Left lobe of liver (tissue), 2 donors: ENCODE measurements around the gene TBCE. TPM values are rescaled to one million over a fixed set of nuclear protein-coding genes. Genes with fewer than 3 reads are reported as not detected.
A peak's percentile ranks its signal among the peaks of the same experiment; 100 is the strongest.

Experiments used
- ATAC-seq: fragments of 200-7000 bp; cut with Tn5 transposase; one replicate; pipeline ENCODE4 v1.9.1; 2020; ENCODE audit warnings: mild to moderate bottlenecking, moderate library complexity
- DNase-seq: peaks from one replicate; pipeline ENCODE4 v3.0.0-alpha.2; 2020; ENCODE audit warnings: low spot score
- total RNA-seq: library from RNA; stranded (reverse); gene quantifications from one replicate; pipeline ENCODE4 v1.2.1, GENCODE V29; 2021
- donor health status: DM: no; HTN: no; CAD: no; lungs with moderate emphysema.
- donor health status: DM: no; HTN: yes; CAD: no.

The TBCE gene
- 13.6 TPM for total RNA-seq

DNA sequence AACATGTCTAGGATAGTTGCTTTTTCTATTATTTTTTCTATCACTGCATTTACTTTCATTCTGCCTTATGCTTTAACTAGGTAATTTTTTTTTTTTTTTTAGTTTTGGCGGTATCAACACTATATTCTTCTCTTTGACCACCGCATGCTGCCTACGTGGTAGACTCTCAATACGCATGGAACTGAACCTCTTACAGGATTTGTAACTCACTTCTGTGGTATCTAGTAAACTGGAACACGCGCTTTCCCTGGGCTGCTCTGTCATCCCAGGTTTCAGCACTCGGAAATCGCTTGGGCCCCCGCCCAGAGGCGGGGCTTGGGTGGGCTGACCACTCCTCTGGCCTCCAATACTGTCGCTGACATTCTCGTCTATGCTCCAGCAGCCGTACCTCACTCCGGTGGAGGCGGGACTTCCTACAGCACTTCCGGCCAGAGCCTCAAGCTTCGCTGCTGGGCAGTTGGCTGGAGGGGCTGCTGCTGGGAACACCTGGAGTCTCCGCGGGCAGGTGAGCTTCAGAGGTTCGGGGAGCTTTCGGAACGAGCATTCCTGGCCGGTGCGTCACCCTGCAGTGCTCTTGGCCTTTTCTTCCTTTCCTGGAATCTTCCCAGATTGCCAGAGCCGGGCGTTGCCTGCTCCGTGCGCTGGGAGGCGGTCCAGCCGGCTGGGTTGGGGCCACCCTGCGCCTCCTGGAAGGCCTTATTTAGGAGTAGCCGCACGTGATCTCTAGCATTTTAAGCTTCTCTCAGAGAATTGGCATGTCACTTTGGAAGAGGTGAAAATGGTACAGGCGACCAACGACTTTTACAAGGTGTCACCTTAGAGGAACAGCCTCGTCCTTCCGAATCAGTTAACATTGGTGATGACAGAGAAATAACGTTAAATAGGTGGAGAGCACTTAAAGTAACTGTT, at the start of gene TBCE:
Gene TBCE (plus strand): TSS at position 428 of the 909 bp plus-strand sequence. CDS start 12,623 bp downstream, outside the sequence.
- DNase-seq (peak; percentile 97), ATAC-seq (peak; percentile 100)

GRCh38 chr1:235319255-235319654, 48.0 kb upstream of the TBCE start:
- DNase-seq = no peak
- no peak for ATAC-seq

GRCh38 chr1:235320521-235321179, 46.6 kb upstream of the TBCE start:
- DNase-seq (no peak), ATAC-seq (no peak)

DNA sequence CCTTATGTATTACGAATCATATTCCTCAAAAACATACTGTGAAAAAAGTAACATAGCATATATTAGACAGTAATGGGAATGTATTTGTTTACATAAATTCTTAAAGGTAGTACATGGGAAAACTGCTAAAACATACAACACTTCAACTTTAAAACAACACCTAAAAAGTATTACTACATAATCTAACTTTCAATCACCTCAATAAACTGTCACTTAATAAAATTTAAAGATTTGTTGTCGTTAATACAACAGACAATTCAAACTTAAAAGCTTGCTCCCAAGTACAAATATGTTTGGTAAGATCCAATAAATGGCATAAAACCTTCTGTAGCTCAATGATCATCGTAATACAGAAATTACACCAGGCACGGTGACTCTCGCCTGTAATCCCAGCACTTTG, 42.9 kb upstream of the TBCE start:
- DNase-seq (no peak), ATAC-seq (no peak)

GRCh38 chr1:235325139-235325538, 42.1 kb upstream of the TBCE start:
- no peak for DNase-seq

DNA sequence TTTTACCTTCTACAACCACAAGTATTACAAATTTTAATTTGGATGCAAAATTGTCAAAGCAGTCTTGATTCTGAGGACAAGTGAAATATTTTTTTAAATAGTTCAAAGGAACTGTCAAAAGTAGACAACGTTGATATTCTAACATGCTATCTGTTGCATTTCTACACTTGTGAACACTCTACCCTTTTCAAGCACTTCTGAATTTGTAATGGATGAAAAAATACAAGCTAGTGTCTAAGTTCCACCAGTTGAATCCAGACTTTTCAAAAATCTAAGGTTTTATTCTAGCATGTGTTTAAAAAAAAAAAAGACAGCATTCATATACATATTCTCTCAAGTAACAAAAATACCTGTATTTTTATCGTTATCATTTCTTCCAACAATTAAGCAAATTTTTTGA, 41.4 kb upstream of the TBCE start:
- ATAC-seq (no peak), DNase-seq (no peak)

More at GRCh38 chr1:235325139-235325538, 42.1 kb upstream of the TBCE start:
- no peak for ATAC-seq

DNA sequence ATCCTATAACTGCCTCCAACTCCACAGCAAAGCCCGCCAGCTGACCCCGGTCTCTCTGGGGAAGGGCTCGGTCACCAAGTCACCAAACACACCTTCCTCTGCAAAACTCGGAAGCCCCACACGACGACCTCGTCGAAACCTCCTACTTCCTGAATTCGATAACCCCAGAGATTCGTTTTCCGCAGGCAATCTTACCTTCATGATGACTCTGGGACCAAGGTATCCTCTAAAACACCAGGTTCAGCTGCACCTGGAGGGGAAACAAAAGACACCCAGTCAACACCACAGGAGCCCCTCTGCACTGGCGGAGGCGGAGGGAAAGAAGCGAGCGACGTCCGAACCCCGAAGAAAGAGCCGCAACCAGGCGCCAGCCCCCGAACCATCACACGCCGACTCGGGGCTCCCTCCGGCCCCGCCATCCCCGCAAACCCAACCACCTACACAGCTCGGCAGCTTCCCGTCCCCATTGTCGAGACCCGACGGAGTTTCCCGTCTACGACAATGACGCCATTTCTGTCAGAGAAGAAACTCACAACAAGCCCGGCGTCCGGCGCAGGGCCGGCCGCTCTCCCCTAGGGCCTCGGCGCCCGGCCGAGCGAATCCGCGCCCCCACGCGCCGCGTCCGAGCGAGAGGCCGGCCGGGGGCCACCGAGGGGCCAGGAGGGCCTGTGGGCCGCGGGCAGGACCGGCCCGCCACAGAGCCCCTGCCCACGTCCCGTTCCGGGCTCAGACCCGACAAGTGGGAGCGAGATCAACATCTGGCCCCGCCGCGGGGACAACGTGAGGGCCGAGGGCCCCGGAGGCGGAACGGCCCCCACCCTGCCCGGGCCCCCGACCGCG, 40.3 kb upstream of the TBCE start:
- DNase-seq (peak; percentile 60), ATAC-seq (peak; percentile 5)

DNA sequence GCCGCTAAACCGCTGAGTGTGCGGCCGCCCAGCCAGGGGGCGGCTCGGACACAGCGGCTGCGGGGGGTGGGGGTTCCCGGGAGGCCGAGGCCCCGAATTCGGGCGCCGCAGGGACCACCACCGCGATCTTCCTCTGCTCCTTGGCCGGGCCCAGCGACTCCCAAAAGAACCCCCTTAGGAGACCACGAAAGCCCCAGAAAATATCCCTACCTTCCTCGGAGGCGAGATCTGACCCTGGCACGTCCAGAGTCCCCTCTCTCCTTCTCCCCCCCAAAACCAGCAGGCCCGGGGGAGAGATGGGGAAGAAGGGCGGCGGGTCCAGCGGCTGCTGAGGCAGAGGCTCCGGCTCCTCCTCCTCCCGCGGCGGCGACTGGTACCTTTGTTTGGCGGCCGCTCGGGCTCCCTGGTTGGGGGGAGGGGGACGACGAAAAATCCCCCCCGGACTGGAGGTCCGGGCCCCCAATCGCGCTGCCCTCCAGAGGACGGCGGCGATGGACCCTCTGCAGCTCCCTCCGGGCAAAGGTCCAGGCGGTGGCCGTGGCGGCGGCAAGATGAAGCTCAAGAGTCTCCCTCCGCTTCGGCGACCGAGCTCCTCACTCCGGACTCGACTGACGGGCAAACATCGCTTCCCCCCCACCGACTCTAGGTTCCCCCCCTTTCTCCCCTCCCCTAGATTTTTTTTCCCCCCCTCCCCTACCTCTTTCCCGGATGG, 39.5 kb upstream of the TBCE start, which contains the start of gene ARID4B:
Gene ARID4B (minus strand): TSS at position 621 of the 712 bp plus-strand sequence. CDS start 1,260 bp downstream, outside the sequence.
- ATAC-seq (peak; percentile 48), DNase-seq (peak; percentile 85)

DNA sequence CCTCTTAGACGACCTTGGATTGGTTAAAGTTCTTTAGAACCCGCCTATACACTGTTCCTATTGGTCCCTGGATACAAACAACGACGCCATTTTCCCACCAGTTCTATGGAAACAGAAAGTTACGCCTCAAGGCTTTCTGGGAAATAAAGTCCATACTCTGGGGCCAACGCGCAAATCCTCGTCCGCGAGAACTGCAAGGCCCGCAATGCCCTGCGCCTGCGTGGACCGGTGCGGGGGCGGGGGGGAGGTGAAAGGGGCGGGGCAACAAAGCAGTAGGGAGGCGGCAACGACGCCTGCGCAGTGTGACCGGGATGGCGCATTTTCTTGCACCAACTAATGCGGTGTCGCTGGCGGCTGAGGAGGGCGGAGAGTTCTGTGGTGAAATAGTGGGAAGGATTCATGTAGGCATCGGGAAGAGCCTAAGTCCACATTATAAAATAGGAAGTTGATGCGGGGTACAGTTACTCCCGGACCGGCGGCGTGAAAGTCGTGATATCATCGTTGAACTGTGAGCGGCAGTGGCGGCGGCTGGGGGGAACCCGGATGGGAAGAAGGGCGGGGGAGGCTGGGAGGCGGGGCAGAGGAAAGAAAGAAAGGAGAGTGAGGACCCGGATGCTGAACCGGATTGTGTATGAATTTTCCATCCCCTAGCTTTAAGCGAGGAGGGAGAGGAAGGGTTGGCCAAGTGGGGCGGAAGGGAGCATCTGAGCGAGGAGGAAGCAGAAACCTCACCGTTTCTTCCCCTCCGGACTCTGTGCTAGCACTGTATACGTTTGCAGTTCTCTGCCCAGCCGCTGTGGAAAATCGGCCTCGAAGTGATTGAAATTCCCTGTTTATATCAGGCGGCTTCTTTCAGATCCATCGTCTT, 38.7 kb upstream of the TBCE start, which contains the start of gene GGPS1:
Gene GGPS1 (plus strand): TSS at position 300 of the 868 bp plus-strand sequence. CDS start 6,695 bp downstream, outside the sequence.
- peak; percentile 98 for DNase-seq
- ATAC-seq = peak; percentile 88

DNA sequence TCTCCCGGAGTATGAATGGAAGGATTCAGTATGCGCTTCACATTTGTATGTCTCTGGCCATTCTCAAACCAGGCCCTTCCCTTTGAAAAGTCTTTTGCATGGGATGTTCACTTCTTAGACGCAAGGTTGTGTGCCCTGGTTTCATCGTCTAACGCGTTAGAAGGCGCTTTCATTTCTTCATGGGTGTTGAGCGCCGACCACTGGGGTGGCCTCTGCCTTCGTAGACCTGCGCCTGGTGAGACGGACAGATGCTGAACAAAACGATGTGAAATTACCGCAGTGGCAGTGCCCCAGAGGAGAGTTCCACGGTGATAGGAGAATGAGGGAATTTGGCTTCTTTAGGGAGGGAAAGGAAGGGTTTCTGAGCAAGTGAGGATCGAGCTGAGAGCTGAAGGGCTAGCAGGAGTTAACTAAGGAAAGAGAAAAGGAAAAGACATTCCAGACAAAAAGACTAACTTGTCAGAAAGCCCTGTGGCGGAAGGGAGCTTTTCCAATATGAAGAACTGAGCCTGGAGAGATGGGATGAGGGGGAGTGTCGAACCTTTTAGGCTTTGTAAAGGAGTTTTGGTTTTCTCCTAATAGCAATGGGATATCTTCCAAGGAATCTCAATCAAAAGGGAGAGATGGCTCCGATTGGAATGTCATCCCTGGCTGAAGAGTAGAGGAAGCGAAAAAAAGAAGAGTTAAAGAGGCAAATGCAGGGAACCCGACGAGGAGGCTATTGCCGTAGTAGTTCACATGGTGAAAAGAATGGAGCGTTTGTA, 37.9 kb upstream of the TBCE start:
- ATAC-seq = no peak
- no peak for DNase-seq

GRCh38 chr1:235330918-235331285, 36.3 kb upstream of the TBCE start:
- DNase-seq = no peak
- ATAC-seq = no peak

- no peak for DNase-seq
Observed at GRCh38 chr1:235331401-235331800, 35.8 kb upstream of the TBCE start.

GRCh38 chr1:235336903-235337302, 30.3 kb upstream of the TBCE start:
- DNase-seq (no peak), ATAC-seq (peak; percentile 97)

More at GRCh38 chr1:235331401-235331800, 35.8 kb upstream of the TBCE start:
- no peak for ATAC-seq

- no peak for DNase-seq
- ATAC-seq = no peak
Observed at GRCh38 chr1:235339746-235340145, 27.5 kb upstream of the TBCE start.

- ATAC-seq (no peak), DNase-seq (no peak)
Observed at GRCh38 chr1:235341334-235341733, 25.9 kb upstream of the TBCE start.

GRCh38 chr1:235342039-235342438, 25.2 kb upstream of the TBCE start:
- ATAC-seq (no peak), DNase-seq (no peak)

DNA sequence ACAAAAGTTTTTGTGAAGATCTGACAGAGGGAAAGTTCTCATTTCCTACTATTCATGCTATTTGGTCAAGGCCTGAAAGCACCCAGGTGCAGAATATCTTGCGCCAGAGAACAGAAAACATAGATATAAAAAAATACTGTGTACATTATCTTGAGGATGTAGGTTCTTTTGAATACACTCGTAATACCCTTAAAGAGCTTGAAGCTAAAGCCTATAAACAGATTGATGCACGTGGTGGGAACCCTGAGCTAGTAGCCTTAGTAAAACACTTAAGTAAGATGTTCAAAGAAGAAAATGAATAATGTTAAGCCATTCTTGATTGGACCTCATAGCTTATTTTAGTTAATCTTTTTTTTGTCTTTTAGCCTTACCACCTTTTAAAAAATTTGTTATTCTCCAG, 24.8 kb upstream of the TBCE start:
- no peak for ATAC-seq

GRCh38 chr1:235343726-235344125, 23.5 kb upstream of the TBCE start:
- ATAC-seq = no peak
- no peak for DNase-seq

More for the DNA sequence above, 24.8 kb upstream of the TBCE start:
- no peak for DNase-seq
